IMR-90 (cell line): ENCODE data around the gene FCHO1. TPM values are rescaled to one million over a fixed set of nuclear protein-coding genes. Genes with fewer than 3 reads are reported as not detected.

Experiments
- ATAC-seq: fragments of 200-7000 bp; cut with Tn5 transposase; 2 replicates; pipeline ENCODE4 v1.9.1; 2020; ENCODE audit warnings: low read depth, mild to moderate bottlenecking, moderate library complexity
- BruUV-seq: library from RNA; stranded (reverse); fragments of 400-500 nt; replicated peaks from 2 replicates; lab custom pipeline; 2021; lab: Mats Ljungman, UMichigan
- CTCF ChIA-PET: fragments of 300-600 bp; formaldehyde crosslinking; extraction: SDS; loops from one replicate; lab custom pipeline; 2021; ENCODE audit warnings: antibody characterized with exemption; lab: Yijun Ruan, JAX
- POLR2A ChIA-PET: fragments of 300-600 bp; sonication (Branson Sonifier 250); formaldehyde crosslinking; loops from one replicate; lab custom pipeline; 2022; ENCODE audit warnings: antibody characterized with exemption; ENCODE audit not compliant: unreplicated experiment; lab: Charles Lee
- DNase-seq: peaks from one replicate; pipeline ENCODE4 v3.0.0; 2013
- H2AFZ ChIP-seq: replicated peaks from 2 replicates; pipeline ENCODE3; 2013; ENCODE audit warnings: low read length, mild to moderate bottlenecking; ENCODE audit not compliant: poor library complexity
- H2AK5ac ChIP-seq: 2 replicates; pipeline ENCODE4 v1.6.1; 2013; ENCODE audit warnings: low read depth, low read length, inconsistent platforms
- H2AK9ac ChIP-seq: replicated peaks from 2 replicates; pipeline ENCODE3; 2013; ENCODE audit warnings: mild to moderate bottlenecking, low read depth, low read length, moderate library complexity; ENCODE audit not compliant: poor library complexity
- H2BK120ac ChIP-seq: 2 replicates; pipeline ENCODE4 v1.6.1; 2013; ENCODE audit warnings: low read depth, low read length, inconsistent platforms
- H2BK15ac ChIP-seq: 3 replicates; pipeline ENCODE4 v1.6.1; 2013; ENCODE audit warnings: low read depth, low read length, inconsistent platforms
- H2BK20ac ChIP-seq: 2 replicates; pipeline ENCODE4 v1.6.1; 2013; ENCODE audit warnings: low read depth, mild to moderate bottlenecking, inconsistent platforms, low read length, moderate library complexity
- H2BK5ac ChIP-seq: 2 replicates; pipeline ENCODE4 v1.6.1; 2013; ENCODE audit warnings: mild to moderate bottlenecking, low read depth, low read length, inconsistent platforms; ENCODE audit not compliant: poor library complexity, severe bottlenecking
- H3K14ac ChIP-seq: replicated peaks from 2 replicates; pipeline ENCODE4 v1.6.1; 2013; ENCODE audit warnings: low read depth, low read length, inconsistent platforms
- H3K18ac ChIP-seq: 2 replicates; pipeline ENCODE4 v1.6.1; 2013; ENCODE audit warnings: low read depth, low read length, control low read depth
- H3K23ac ChIP-seq: 2 replicates; pipeline ENCODE4 v1.6.1; 2013; ENCODE audit warnings: low read depth, low read length, inconsistent platforms
- H3K27ac ChIP-seq: 2 replicates; pipeline ENCODE4 v1.5.1; 2013; ENCODE audit warnings: mild to moderate bottlenecking, control low read depth, low read length; ENCODE audit not compliant: insufficient read depth
- H3K27me3 ChIP-seq: 2 replicates; pipeline ENCODE4 v1.6.1; 2013; ENCODE audit warnings: low read length; ENCODE audit not compliant: control insufficient read depth, insufficient read depth
- H3K36me3 ChIP-seq: 2 replicates; pipeline ENCODE4 v1.6.1; 2013; ENCODE audit warnings: low read length, mixed read lengths; ENCODE audit not compliant: control insufficient read depth, insufficient read depth
- H3K4ac ChIP-seq: 2 replicates; pipeline ENCODE4 v1.6.1; 2013; ENCODE audit warnings: low read depth, low read length, inconsistent platforms
- H3K4me1 ChIP-seq: 2 replicates; pipeline ENCODE4 v1.6.1; 2013; ENCODE audit warnings: low read length, mixed read lengths; ENCODE audit not compliant: control insufficient read depth, insufficient read depth
- H3K4me2 ChIP-seq: 2 replicates; pipeline ENCODE4 v1.6.1; 2013; ENCODE audit warnings: low read depth, mild to moderate bottlenecking, control low read depth, low read length, moderate library complexity
- H3K4me3 ChIP-seq: 2 replicates; pipeline ENCODE4 v1.5.1; 2013; ENCODE audit warnings: low read depth, mild to moderate bottlenecking, control low read depth, low read length, moderate library complexity; ENCODE audit not compliant: insufficient read depth
- H3K56ac ChIP-seq: 2 replicates; pipeline ENCODE4 v1.6.1; 2013; ENCODE audit warnings: low read length, inconsistent platforms; ENCODE audit not compliant: insufficient read depth; ENCODE audit errors: extremely low read depth
- H3K79me1 ChIP-seq, 2 experiments: 2 replicates each; pipeline ENCODE4 v1.6.1; 2013; ENCODE audit warnings: low read length in 2 of 2, inconsistent platforms in 1 of 2, low read depth in 1 of 2
- H3K9ac ChIP-seq: 2 replicates; pipeline ENCODE4 v1.6.1; 2013; ENCODE audit warnings: low read depth, low read length, control low read depth
- H3K9me1 ChIP-seq: 2 replicates; pipeline ENCODE4 v1.6.1; 2013; ENCODE audit warnings: low read length, inconsistent platforms; ENCODE audit not compliant: insufficient read depth
- H3K9me3 ChIP-seq: 2 replicates; pipeline ENCODE4 v1.6.1; 2013; ENCODE audit warnings: low read length; ENCODE audit not compliant: control insufficient read depth, insufficient read depth
- H4K20me1 ChIP-seq: 2 replicates; pipeline ENCODE4 v1.6.1; 2013; ENCODE audit warnings: low read length, inconsistent platforms; ENCODE audit not compliant: insufficient read depth
- H4K5ac ChIP-seq: 2 replicates; pipeline ENCODE4 v1.6.1; 2013; ENCODE audit warnings: mild to moderate bottlenecking, low read depth, low read length, control low read depth
- H4K8ac ChIP-seq, 2 experiments: 2 replicates each; pipeline ENCODE4 v1.6.1; 2013; ENCODE audit warnings: low read depth in 2 of 2, low read length in 2 of 2, control low read depth in 1 of 2, inconsistent platforms in 1 of 2
- H4K91ac ChIP-seq: 2 replicates; pipeline ENCODE4 v1.6.1; 2013; ENCODE audit warnings: low read depth, low read length, inconsistent platforms; ENCODE audit not compliant: insufficient read depth
- CHD1 ChIP-seq: IDR thresholded peaks from 2 replicates; pipeline ENCODE4 v1.6.1; 2012; ENCODE audit warnings: low read depth, low read length, improper control_type of control experiment
- NFE2L2 ChIP-seq: fragments of 150-350 bp; IDR thresholded peaks from 2 replicates; pipeline ENCODE4 v1.6.1; 2016; ENCODE audit warnings: low read depth, mild to moderate bottlenecking, low read length
- RAD21 ChIP-seq: IDR thresholded peaks from 2 replicates; pipeline ENCODE4 v1.6.1; 2012; ENCODE audit warnings: low read length, improper control_type of control experiment
- RCOR1 ChIP-seq: IDR thresholded peaks from 2 replicates; pipeline ENCODE4 v1.6.1; 2012; ENCODE audit warnings: mild to moderate bottlenecking, low read length, improper control_type of control experiment; ENCODE audit not compliant: insufficient replicate concordance
- WGBS, 2 experiments: methylation state at CpG; one replicate each; pipeline versions ENCODE4 v1.1.5 to v1.1.7; 2013; ENCODE audit warnings: missing lambda C conversion rate in 2 of 2; ENCODE audit not compliant: insufficient read length in 1 of 2; ENCODE audit errors: extremely low coverage in 2 of 2; 5-methylcytosine and 5-hydroxymethylcytosine counted together
- dilution Hi-C: fragments of 300-500 bp; cut with HindIII; formaldehyde crosslinking; loops from one replicate; pipeline ENCODE4 v1.14.3; 2018; ENCODE audit warnings: low sequenced_read_pairs; ENCODE audit not compliant: unreplicated experiment
- in situ Hi-C: fragments of 300-500 bp; cut with MboI; formaldehyde crosslinking; loops from 3 replicates; pipeline ENCODE4 v1.14.3; 2019; ENCODE audit warnings: low sequenced_read_pairs, inconsistent platforms, mixed read lengths
- intact Hi-C: fragments of 100-400 bp; cut with micrococcal nuclease; formaldehyde crosslinking; loops from 2 replicates; pipeline ENCODE4 v1.10.0; 2022
- polyA plus RNA-seq, 3 experiments: library from polyadenylated mRNA; depleted of rRNA; stranded (reverse); fragments of >200 nt; gene quantifications; 2 replicates each; pipeline ENCODE4 v1.2.3, GENCODE V29; 2012; ENCODE audit warnings: low replicate concordance in 1 of 3
- total RNA-seq: library from RNA; depleted of rRNA; stranded (reverse); fragments of >200 nt; gene quantifications from 2 replicates; pipeline ENCODE4 v1.2.3, GENCODE V29; 2012
- TF ChIP-seq, protein P1 (sequence below): fragments of 150-350 bp; IDR thresholded peaks from 2 replicates; pipeline ENCODE4 v1.6.1; 2017; ENCODE audit warnings: mild to moderate bottlenecking, antibody characterized with exemption, low read length, low read depth
- TF ChIP-seq, protein P2 (sequence below): conservative IDR thresholded peaks from 2 replicates; pipeline ENCODE4 v1.5.1; 2012; ENCODE audit warnings: mild to moderate bottlenecking, low read depth, low read length, improper control_type of control experiment

The FCHO1 gene
- total and polyA plus RNA-seq, 2 of the 4 experiments (the other 2 are of a cell fraction): 0.18 to 1.0 TPM

DNA sequence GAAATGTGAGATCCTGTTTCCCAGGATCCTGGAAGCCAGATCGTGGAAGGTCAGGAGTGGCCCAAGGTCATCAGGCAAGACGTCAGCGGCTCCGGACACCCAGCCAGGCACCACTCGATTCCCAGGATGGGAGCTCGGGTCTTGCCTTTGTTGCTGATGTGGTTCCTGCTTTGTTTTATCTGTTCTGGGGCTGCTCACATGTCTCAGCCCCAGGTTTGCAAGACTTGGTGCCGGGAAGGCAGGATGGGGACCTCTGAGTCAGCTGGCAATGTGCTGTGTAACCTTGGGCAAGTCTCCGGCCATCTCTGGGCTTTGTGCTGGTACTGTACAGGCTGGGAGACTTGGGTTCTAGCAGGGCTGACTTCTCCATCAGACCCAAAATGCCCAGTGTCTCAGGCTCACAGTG, 1.4 kb upstream of the FCHO1 start:
- H4K91ac ChIP-seq: no peak overlapping the region
- no peak overlapping the region for H2BK120ac ChIP-seq
- H4K5ac ChIP-seq: no peak overlapping the region
- peaks cover 9% of the 10 kb centered on the region; the same call in 1 of the 2 replicates for H3K27me3 ChIP-seq
- H4K8ac ChIP-seq: no peak overlapping the region
- no peak overlapping the region for H2AK9ac ChIP-seq
- H3K4me1 ChIP-seq: no peaks in the 10 kb centered on the region
- in situ Hi-C loops: no loop called here
- dilution Hi-C loops: no loop called here
- no peak overlapping the region for H3K4ac ChIP-seq
- no peaks in the 10 kb centered on the region for H3K36me3 ChIP-seq
- CTCF ChIA-PET: no interaction called here
- no peak overlapping the region for H3K4me3 ChIP-seq
- H2AK5ac ChIP-seq: no peak overlapping the region
- DNase-seq (no peak), ATAC-seq (no peak)
- no peaks in the 10 kb centered on the region for H3K9me1 ChIP-seq
- no peaks in the 10 kb centered on the region for H3K9me3 ChIP-seq
- POLR2A ChIA-PET: no interaction called here
- no peak overlapping the region for H2BK5ac ChIP-seq
- no peak overlapping the region for H3K9ac ChIP-seq
- no CpG with 5 or more reads among the region's 8 CpGs for WGBS, 2 experiments
- H3K18ac ChIP-seq: no peak overlapping the region
- no peak overlapping the region for H3K56ac ChIP-seq
- H3K79me1 ChIP-seq: no peaks in the 10 kb centered on the region
- H4K20me1 ChIP-seq: no peaks in the 10 kb centered on the region
- H3K27ac ChIP-seq: no peak overlapping the region
- intact Hi-C loops: no loop called here
- TF ChIP-seq RAD21 (no peak), NFE2L2 (no peak), RCOR1 (no peak), CHD1 (no peak)
- TF ChIP-seq, protein P1, sequence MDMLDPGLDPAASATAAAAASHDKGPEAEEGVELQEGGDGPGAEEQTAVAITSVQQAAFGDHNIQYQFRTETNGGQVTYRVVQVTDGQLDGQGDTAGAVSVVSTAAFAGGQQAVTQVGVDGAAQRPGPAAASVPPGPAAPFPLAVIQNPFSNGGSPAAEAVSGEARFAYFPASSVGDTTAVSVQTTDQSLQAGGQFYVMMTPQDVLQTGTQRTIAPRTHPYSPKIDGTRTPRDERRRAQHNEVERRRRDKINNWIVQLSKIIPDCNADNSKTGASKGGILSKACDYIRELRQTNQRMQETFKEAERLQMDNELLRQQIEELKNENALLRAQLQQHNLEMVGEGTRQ: no peak
- TF ChIP-seq, protein P2, sequence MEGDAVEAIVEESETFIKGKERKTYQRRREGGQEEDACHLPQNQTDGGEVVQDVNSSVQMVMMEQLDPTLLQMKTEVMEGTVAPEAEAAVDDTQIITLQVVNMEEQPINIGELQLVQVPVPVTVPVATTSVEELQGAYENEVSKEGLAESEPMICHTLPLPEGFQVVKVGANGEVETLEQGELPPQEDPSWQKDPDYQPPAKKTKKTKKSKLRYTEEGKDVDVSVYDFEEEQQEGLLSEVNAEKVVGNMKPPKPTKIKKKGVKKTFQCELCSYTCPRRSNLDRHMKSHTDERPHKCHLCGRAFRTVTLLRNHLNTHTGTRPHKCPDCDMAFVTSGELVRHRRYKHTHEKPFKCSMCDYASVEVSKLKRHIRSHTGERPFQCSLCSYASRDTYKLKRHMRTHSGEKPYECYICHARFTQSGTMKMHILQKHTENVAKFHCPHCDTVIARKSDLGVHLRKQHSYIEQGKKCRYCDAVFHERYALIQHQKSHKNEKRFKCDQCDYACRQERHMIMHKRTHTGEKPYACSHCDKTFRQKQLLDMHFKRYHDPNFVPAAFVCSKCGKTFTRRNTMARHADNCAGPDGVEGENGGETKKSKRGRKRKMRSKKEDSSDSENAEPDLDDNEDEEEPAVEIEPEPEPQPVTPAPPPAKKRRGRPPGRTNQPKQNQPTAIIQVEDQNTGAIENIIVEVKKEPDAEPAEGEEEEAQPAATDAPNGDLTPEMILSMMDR: no peak
- H2BK20ac ChIP-seq: no peak overlapping the region
- H3K14ac ChIP-seq: no peak overlapping the region
- H2BK15ac ChIP-seq: no peak overlapping the region
- BruUV-seq: no TSS peak
- no peak overlapping the region for H2AFZ ChIP-seq
- H3K4me2 ChIP-seq: no peak overlapping the region
- no peak overlapping the region for H3K23ac ChIP-seq
